NCI-H2081 treated with DMSO at 0.1 percent for 48 hours (cell line): Measurements from ENCODE around the gene SCMH1.

Experiments used
- DNase-seq: peaks from one replicate; lab custom pipeline; 2025; lab: John Stamatoyannopoulos, UW

SCMH1 gene

DNA sequence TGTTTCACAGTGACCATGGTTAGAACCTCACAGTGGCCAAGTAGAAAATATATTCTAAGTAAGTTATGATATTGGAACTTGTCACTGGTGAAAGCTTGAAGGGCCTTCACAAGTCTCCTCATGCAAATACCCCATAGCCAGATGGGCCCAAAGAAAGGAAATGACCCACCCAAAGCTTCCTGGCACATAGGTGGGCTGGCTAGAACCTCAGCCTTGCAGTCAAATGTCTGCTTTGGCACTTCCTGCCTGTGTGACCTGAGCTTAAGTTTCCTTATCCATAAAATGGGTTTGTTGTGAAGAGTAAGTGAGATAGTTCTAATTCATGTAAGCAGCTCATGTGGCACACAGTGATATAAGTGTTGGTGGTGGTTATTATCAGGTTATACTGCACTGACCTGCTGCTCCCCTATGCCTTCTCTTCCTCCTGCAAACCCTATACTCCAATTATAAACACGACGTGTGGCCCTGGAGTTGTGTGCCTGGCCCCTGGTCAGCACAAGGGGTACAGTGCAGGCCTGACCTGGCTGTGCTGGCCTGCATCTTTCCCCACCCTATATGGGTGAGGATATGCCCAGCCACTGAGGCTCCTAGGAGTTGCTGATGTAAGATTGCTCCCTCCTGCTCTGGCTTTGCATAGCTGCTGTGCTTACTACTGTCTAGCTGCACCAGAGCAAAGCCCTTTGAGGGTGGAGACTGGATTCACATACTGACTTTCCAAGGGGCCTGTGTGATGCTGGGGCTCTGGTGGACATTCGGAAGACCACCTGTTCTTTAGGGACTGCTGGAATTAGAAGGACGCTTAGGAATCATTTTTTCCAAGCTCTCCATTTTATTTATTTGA, 215.9 kb downstream of the SCMH1 start:
- no peak for DNase-seq

DNA sequence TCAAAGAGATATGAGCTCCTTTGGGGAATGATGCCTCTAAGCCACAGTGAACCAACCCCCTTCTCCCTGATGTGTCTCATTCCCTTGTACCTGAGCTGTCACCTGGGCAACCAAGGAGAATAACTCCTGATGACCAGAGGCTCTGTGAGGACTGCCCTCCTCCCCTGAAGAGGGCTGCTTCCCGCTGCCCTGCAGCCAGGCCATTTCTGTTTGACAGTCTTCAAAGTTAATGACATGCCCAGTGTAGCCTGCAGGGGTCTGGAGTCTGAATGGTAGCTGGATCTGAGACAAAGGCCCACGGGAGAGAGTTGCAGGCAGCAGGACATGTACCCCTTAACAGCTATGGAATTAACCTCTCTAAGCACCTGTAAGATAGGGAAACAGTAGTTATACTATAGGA, 217.2 kb downstream of the SCMH1 start:
- no peak for DNase-seq

GRCh38 chr1:41023279-41023990, 218.7 kb downstream of the SCMH1 start:
- DNase-seq = no peak

- no peak for DNase-seq
These were observed 219.7 kb downstream of the SCMH1 start for GRCh38 chr1:41022424-41022823.

DNA sequence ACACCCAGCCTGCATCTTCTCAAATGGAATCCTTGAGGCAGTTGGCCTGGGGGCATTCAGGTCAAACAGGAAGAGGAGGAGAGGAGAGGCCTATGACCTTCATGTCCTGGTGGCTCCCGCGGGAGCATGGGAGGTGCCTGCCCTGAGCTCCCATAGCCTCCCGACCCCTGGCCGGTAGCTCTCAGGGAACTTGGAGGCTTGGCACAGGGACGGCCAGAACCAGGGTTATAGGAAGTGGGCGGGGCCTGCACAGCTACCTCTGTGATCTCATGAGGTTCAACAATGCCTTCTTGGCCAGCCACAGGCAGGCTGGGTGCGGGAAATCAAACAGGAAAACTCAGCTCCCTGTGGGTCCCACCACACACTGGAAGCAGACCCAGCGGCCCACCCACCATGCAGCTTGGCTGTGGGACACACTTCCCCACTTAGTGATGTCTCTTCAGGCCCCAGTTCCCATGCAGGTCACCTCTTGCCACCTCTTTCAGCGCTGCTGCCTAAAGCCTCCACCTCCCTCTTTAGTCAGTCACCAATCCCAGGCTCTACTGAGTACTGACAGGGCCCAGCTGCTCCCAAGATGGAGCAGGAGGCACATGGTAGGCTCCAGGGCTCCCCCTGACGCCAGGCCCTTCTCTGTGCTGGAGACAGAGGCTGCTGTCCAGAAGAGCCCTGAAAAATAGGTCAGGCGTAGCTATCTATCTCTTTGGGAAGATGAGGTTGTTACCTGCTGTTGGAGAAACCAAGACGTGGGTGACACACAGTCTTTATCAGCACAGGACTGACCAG, 220.4 kb downstream of the SCMH1 start, which contains the start of gene SLFNL1:
Gene SLFNL1 (minus strand): TSS at position 200 of the 783 bp plus-strand sequence. CDS start 1,065 bp downstream, outside the sequence.
- no peak for DNase-seq

GRCh38 chr1:41020654-41021053, 221.5 kb downstream of the SCMH1 start:
- DNase-seq = no peak

GRCh38 chr1:41020109-41020576, 222.0 kb downstream of the SCMH1 start:
- no peak for DNase-seq

DNA sequence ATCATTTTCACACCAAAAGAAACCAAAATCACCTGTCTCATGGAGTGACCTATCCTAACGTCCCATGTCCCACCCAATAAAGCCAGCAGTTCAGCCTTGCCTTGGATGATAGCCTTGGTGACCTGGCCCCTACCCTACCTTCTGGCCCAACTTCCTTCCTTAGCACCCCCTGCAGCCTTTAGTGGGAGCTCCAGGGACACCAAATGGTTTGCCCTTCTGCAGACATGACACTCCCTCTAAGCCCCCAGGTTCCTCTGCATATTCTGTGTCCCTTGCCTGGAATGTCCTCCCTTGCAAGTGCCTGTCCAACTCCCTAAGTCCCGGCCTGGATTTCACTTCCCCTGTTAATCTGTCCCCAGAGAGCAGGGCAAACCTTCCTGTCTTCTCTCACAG, 222.8 kb downstream of the SCMH1 start:
- no peak for DNase-seq

- no peak for DNase-seq
These were observed 224.1 kb downstream of the SCMH1 start for GRCh38 chr1:41018018-41018410.

- no peak for DNase-seq
These were observed 224.7 kb downstream of the SCMH1 start for GRCh38 chr1:41017141-41018017.

DNA sequence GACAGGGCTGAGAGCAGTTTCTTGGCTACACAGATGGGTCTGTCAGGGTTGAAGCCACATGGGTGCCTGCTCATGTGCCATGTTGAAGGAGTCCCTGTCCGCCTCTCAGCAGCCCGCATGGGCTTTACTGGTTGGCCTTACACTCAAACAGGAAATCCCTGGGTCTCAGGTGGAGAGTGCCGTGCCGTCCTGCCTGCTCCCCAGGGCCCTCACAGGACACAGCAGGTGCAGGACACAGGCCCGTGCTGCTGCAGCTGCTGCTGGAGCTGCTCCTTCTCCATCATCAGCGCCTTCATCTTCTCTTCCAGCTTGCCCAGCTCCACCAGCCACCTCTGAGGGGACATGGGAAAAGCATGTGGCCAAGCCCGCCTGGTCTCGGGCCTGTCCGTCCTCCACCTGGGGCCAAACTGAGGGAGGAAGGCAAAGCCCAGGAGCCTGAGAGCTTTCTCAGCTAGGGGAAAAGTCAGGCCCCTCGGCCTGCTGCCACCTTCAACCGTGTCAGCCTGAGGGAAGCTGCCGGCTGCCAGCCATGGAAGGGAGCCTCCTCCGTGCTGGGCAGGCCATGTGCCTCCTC, 226.1 kb downstream of the SCMH1 start:
- no peak for DNase-seq

- no peak for DNase-seq
These were observed 226.7 kb downstream of the SCMH1 start for GRCh38 chr1:41015281-41015896.

DNA sequence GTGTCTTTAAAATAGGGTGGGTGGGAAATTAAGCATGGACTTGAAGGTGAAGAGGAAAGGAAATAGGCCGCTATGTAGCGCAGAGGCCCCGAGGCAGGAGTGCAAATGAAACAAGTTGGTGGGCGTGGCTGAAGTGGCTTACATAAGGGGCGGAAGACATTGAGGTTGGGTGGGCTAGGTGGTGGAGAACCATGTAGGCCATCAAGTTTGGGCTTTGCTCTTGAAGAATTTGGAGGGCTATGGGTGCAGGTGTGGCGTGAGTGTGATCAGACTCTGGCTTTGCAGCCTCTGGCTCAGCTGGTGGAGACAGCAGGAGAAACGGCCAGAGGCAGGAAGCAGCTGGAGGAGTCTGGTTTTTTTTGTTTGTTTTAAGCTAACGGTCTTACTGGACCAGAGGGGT, 227.2 kb downstream of the SCMH1 start:
- no peak for DNase-seq

DNA sequence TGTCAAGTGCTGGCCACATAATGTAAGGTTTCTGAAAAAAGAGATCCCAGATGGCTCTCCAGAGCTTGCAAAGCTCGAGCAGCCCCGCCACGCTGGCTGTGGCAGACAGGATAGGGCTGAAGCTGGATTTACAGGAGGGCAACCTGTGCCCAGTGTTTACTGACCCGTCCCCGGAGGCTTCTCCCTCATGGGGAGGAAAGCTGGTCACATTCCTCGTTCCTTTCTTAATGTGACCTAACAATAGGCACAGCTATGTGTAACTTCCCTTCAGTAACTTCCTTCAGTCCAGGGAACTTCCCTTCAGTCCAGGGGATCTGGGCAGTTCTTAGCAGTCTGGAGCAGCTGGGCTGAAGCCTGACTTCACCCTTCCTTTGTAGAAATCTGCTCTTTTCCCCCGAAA, 228.3 kb downstream of the SCMH1 start:
- DNase-seq = no peak

DNA sequence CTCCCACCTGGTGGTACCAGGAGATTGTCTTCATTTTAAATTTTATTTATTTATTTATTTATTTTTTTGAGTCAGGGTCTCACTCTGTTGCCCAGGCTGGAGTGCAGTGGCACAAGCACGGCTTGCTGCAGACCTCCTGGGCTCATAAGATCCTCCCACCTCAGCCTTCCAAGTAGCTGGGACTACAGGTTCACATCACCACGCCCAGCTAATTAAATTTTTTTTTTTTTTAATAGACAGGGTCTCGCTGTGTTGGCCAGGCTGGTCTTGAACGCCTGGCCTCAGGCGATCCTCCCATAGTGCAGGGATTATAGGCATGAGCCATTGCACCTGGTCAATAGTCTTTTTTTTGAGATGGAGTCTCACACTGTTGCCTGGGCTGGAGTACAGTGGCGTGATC, 229.1 kb downstream of the SCMH1 start:
- DNase-seq = no peak

DNA sequence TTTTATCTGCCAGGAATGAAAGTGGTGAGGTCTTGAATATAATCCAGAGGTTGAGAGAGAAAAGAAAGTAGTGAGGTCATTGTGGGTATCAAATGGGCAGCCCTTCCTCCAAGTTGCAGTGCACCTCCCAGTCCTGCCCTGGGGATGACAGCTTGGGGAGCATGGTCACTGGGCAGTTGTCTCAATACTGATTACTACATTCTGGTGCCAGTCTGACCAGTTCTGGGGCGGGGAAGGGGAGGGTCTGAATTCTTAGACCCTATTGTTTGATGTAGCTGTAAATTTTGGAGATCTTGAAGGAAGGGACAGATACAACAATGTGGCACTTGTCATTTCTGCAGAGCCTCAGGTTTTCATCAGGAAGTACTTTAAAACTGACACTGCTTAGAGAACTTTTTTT, 231.8 kb downstream of the SCMH1 start:
- DNase-seq = no peak

DNA sequence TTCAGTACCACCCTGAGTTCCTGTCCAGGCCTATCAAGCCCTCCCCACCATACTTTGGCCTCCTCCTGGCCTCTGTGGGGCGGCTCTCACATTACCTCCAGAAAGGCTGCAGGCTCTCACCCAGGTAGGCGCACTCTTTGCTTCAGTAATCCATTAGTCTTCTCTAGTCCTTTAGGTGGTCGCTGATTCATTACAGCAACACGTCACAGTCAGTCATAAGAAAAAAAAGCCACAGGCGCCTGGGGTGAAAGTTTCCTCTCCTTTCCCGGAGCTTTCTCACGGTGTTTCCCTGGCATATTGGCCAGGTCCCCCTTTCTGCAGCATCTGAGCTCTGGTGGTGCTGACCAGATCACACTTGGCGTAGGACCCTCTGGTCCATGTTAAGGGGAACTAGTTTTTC, 232.6 kb downstream of the SCMH1 start:
- DNase-seq = no peak

GRCh38 chr1:41006942-41007865, 234.9 kb downstream of the SCMH1 start:
- no peak for DNase-seq

GRCh38 chr1:41005876-41006275, 236.2 kb downstream of the SCMH1 start:
- DNase-seq = no peak
